Ishikawa (cell line): ENCODE data around the gene THSD7A.

ENCODE experiments used
- CEBPB ChIP-seq: IDR thresholded peaks from 2 replicates; pipeline ENCODE4 v1.6.1; 2012
- CREB1 ChIP-seq: IDR thresholded peaks from 2 replicates; pipeline ENCODE4 v1.6.1; 2012; ENCODE audit warnings: low read depth
- EGR1 ChIP-seq: IDR thresholded peaks from 2 replicates; pipeline ENCODE4 v1.6.1; 2012
- EP300 ChIP-seq: IDR thresholded peaks from 2 replicates; pipeline ENCODE4 v1.6.1; 2012; ENCODE audit warnings: borderline replicate concordance
- FOXM1 ChIP-seq: IDR thresholded peaks from 2 replicates; pipeline ENCODE4 v1.6.1; 2012; ENCODE audit warnings: low read depth, borderline replicate concordance
- NFIC ChIP-seq: IDR thresholded peaks from 2 replicates; pipeline ENCODE4 v1.6.1; 2012
- RAD21 ChIP-seq: IDR thresholded peaks from 2 replicates; pipeline ENCODE4 v1.6.1; 2012; ENCODE audit warnings: low read depth
- TAF1 ChIP-seq: IDR thresholded peaks from 2 replicates; pipeline ENCODE4 v1.6.1; 2012; ENCODE audit warnings: low read depth, mild to moderate bottlenecking
- TCF12 ChIP-seq: IDR thresholded peaks from 2 replicates; pipeline ENCODE4 v1.6.1; 2012; ENCODE audit warnings: low read depth
- TEAD4 ChIP-seq: IDR thresholded peaks from 2 replicates; pipeline ENCODE4 v1.6.1; 2012
- YY1 ChIP-seq: IDR thresholded peaks from 2 replicates; pipeline ENCODE4 v1.6.1; 2012; ENCODE audit warnings: low read depth
- ZBTB7A ChIP-seq: IDR thresholded peaks from 2 replicates; pipeline ENCODE4 v1.6.1; 2012; ENCODE audit warnings: low read depth
- TF ChIP-seq, protein P1 (sequence below): IDR thresholded peaks from 2 replicates; pipeline ENCODE4 v1.6.1; 2012
- TF ChIP-seq, protein P2 (sequence below): IDR thresholded peaks from 2 replicates; pipeline ENCODE4 v1.6.1; 2012; ENCODE audit warnings: low read depth, mild to moderate bottlenecking
- TF ChIP-seq, protein P3 (sequence below): IDR thresholded peaks from 2 replicates; pipeline ENCODE4 v1.6.1; 2012

Gene THSD7A, protein sequence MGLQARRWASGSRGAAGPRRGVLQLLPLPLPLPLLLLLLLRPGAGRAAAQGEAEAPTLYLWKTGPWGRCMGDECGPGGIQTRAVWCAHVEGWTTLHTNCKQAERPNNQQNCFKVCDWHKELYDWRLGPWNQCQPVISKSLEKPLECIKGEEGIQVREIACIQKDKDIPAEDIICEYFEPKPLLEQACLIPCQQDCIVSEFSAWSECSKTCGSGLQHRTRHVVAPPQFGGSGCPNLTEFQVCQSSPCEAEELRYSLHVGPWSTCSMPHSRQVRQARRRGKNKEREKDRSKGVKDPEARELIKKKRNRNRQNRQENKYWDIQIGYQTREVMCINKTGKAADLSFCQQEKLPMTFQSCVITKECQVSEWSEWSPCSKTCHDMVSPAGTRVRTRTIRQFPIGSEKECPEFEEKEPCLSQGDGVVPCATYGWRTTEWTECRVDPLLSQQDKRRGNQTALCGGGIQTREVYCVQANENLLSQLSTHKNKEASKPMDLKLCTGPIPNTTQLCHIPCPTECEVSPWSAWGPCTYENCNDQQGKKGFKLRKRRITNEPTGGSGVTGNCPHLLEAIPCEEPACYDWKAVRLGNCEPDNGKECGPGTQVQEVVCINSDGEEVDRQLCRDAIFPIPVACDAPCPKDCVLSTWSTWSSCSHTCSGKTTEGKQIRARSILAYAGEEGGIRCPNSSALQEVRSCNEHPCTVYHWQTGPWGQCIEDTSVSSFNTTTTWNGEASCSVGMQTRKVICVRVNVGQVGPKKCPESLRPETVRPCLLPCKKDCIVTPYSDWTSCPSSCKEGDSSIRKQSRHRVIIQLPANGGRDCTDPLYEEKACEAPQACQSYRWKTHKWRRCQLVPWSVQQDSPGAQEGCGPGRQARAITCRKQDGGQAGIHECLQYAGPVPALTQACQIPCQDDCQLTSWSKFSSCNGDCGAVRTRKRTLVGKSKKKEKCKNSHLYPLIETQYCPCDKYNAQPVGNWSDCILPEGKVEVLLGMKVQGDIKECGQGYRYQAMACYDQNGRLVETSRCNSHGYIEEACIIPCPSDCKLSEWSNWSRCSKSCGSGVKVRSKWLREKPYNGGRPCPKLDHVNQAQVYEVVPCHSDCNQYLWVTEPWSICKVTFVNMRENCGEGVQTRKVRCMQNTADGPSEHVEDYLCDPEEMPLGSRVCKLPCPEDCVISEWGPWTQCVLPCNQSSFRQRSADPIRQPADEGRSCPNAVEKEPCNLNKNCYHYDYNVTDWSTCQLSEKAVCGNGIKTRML (N-terminal part only)

DNA sequence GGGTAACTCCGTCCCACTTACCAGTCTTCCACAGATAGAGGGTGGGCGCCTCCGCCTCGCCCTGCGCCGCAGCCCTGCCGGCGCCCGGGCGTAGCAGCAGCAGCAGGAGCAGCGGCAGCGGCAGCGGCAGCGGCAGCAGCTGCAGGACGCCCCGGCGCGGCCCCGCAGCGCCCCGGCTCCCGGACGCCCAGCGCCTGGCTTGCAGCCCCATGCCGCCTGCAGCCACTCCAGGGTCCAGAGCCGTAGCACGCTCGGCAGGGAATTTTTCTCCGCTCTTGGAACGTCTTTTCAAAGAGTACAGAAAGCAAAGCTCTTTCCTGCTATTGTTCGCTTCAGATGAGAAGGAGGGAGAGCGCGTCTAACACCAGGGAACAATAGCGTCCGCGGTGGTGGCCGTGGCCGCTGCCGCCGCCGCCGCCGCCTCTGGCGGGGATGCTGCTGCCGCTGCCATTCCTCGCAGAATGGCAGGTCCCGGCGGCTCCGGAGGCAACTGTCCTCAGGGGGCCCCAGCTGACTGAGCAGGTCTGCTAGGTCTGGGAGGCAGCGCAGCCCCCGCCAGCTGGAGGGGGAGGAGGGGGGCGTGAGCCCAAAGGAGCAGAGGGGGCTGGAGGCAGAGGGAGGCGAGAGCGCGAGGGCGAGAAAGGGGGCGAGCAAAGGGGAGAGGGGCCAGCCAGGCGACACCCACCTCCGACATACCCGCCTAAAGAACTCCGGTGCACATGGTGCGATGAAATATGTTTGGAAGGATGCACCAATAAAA is at the start of gene THSD7A:
THSD7A (minus strand) TSS at position 463 of the 760 bp plus-strand sequence; CDS start at position 211, 252 bp downstream.
- TF ChIP-seq RAD21 (peak; percentile 20; the same call in 1 of the 2 replicates), CEBPB (no peak), ZBTB7A (0 out of 2 replicates have a peak, but pooled peaks have one; percentile 45), TAF1 (peak; percentile 7; the same call in 1 of the 2 replicates)
- TF ChIP-seq, protein P1, sequence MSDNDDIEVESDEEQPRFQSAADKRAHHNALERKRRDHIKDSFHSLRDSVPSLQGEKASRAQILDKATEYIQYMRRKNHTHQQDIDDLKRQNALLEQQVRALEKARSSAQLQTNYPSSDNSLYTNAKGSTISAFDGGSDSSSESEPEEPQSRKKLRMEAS: peak; percentile 35; the same call in 1 of the 2 replicates

DNA sequence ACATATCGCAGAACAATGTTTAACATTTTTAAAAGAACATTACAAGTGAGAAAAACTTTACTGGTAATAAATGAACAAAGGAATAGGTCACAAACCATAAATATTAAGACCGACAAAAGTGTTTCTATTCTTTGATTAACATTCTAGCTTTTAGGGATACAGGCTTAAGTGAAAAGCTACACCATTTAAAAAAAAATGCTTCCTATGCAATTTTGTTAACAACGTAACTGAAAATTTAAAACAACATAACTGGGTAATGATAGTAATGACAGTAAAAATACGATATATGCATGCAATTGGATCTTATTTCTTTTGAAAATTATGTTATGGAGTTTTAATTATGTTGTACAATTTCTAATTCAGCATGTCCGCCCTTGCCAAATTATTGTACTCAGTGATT is 49.7 kb upstream of the THSD7A start:
- TF ChIP-seq FOXM1: no peak
- TF ChIP-seq EP300: no peak
- TF ChIP-seq NFIC: no peak
- no peak for TF ChIP-seq CREB1
- TF ChIP-seq ZBTB7A: no peak

DNA sequence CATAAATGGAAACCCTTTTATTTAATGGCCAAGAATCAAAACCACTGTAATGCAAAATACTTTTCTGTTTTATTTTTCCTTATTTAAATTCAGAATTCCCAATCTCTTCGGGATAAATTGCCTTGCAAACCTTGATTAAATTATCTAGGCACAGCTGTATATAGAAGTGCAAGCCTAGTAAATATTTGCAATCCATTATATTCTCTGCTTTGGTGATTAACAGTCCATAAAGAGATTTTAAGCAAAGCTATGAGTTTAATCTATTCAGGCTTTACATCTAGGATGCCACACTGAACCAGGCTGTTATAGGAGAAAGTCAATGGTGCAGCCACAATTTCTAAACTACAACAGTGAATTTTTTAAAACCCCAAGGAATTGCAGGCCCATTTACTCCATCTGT is 43.6 kb upstream of the THSD7A start:
- TF ChIP-seq EGR1 (no peak), TAF1 (no peak), NFIC (no peak), ZBTB7A (no peak), RAD21 (no peak), YY1 (no peak), EP300 (no peak), CREB1 (no peak), TCF12 (no peak), TEAD4 (no peak), FOXM1 (no peak), CEBPB (no peak)
- TF ChIP-seq, protein P1: no peak
- TF ChIP-seq, protein P2, sequence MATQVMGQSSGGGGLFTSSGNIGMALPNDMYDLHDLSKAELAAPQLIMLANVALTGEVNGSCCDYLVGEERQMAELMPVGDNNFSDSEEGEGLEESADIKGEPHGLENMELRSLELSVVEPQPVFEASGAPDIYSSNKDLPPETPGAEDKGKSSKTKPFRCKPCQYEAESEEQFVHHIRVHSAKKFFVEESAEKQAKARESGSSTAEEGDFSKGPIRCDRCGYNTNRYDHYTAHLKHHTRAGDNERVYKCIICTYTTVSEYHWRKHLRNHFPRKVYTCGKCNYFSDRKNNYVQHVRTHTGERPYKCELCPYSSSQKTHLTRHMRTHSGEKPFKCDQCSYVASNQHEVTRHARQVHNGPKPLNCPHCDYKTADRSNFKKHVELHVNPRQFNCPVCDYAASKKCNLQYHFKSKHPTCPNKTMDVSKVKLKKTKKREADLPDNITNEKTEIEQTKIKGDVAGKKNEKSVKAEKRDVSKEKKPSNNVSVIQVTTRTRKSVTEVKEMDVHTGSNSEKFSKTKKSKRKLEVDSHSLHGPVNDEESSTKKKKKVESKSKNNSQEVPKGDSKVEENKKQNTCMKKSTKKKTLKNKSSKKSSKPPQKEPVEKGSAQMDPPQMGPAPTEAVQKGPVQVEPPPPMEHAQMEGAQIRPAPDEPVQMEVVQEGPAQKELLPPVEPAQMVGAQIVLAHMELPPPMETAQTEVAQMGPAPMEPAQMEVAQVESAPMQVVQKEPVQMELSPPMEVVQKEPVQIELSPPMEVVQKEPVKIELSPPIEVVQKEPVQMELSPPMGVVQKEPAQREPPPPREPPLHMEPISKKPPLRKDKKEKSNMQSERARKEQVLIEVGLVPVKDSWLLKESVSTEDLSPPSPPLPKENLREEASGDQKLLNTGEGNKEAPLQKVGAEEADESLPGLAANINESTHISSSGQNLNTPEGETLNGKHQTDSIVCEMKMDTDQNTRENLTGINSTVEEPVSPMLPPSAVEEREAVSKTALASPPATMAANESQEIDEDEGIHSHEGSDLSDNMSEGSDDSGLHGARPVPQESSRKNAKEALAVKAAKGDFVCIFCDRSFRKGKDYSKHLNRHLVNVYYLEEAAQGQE: no peak
- TF ChIP-seq, protein P3, sequence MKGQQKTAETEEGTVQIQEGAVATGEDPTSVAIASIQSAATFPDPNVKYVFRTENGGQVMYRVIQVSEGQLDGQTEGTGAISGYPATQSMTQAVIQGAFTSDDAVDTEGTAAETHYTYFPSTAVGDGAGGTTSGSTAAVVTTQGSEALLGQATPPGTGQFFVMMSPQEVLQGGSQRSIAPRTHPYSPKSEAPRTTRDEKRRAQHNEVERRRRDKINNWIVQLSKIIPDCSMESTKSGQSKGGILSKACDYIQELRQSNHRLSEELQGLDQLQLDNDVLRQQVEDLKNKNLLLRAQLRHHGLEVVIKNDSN: no peak

DNA sequence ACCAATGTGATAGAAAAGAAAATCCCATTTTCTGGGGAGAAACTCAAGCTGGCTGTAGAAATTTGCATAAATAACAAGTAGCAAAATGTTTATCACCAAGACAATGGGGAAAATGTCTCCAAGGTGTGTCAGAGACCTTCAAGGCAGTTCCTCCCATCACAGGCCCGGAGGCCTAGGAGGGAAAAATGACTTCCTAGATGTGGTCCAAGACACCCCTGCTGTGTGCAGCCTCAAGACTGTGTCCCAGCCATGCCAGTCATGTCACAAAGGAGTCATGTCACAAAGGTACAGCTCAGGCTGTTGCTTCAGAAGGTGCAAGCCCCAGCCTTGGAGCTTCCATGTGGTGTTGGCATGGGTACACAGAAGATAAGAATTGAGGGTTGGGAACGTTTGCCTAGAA is 33.7 kb upstream of the THSD7A start:
- no peak for TF ChIP-seq EP300
- TF ChIP-seq TEAD4: no peak
- TF ChIP-seq CREB1: no peak
- no peak for TF ChIP-seq EGR1
- no peak for TF ChIP-seq TCF12
- TF ChIP-seq FOXM1: no peak
- TF ChIP-seq, protein P1: no peak
- TF ChIP-seq, protein P3: no peak
- TF ChIP-seq ZBTB7A: no peak
- TF ChIP-seq CEBPB: no peak

DNA sequence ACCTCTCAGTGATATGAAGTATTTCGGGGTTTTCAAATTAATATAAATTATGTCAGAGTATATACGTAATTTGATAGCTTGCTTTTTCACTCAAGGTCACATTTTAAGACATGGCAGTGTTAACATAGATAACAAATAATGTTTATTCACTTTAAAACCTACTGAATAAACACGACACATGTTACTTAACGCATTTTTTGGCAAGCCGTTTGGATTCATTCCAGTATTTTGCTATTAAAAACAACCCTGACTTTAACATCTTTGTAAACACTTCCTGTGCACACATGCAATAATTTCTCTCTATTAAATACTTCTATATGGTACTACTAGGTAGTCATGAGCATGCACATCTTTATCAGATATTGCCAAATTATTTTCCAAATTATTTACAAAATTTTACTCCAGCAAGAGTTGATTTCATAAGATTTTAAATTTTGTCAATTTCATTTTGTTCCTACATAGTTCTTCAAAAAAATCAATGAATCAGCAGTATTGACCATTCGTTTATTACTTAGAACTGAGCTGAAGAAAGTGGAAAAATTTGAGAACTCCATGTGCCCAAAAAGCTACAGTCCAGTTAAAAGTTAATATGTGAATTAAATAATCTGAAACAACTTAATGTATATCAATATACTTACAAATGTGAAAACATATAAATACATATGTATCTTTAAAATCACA is 26.8 kb upstream of the THSD7A start:
- TF ChIP-seq ZBTB7A (no peak), YY1 (no peak), TCF12 (no peak), CEBPB (no peak), RAD21 (no peak)
- TF ChIP-seq, protein P1: no peak
- TF ChIP-seq, protein P3: no peak
